SK-N-SH treated with all-trans-retinoic acid at 6 μM for 48 hours (cell line): ENCODE data around the gene TSNAX.

Experiments
- ATAC-seq: fragments of 200-7000 bp; cut with Tn5 transposase; 3 replicates; pipeline ENCODE4 v1.9.1; 2020; ENCODE audit warnings: mild to moderate bottlenecking, moderate library complexity
- ARNTL ChIP-seq: fragments of 450-650 bp; formaldehyde crosslinking; IDR thresholded peaks from 2 replicates; pipeline ENCODE4 v1.5.0; 2020; ENCODE audit warnings: low read depth, mild to moderate bottlenecking, moderate library complexity, borderline replicate concordance
- BACH2 ChIP-seq: fragments of 250-450 bp; sonication (Bioruptor Pico); IDR thresholded peaks from 2 replicates; pipeline ENCODE4 v1.9.0; 2021; ENCODE audit warnings: mild to moderate bottlenecking, borderline replicate concordance
- CREB5 ChIP-seq: fragments of 250-450 bp; sonication (Bioruptor Pico); IDR thresholded peaks from 2 replicates; pipeline ENCODE4 v1.5.1; 2020; ENCODE audit warnings: low read depth, mild to moderate bottlenecking, moderate library complexity
- CSDC2 ChIP-seq: fragments of 250-450 bp; sonication (Bioruptor Pico); IDR thresholded peaks from 2 replicates; pipeline ENCODE4 v1.5.0; 2020; ENCODE audit warnings: mild to moderate bottlenecking, moderate library complexity
- CSRNP3 ChIP-seq: fragments of 250-450 bp; sonication (Bioruptor Pico); IDR thresholded peaks from 2 replicates; pipeline ENCODE4 v1.5.1; 2021; ENCODE audit warnings: mild to moderate bottlenecking, moderate library complexity
- ESRRG ChIP-seq: fragments of 250-450 bp; sonication (Bioruptor Pico); IDR thresholded peaks from 2 replicates; pipeline ENCODE4 v1.6.1; 2021; ENCODE audit warnings: mild to moderate bottlenecking
- GLIS3 ChIP-seq: fragments of 250-450 bp; sonication (Bioruptor Pico); IDR thresholded peaks from 2 replicates; pipeline ENCODE4 v1.5.0; 2020; ENCODE audit warnings: mild to moderate bottlenecking, moderate library complexity
- ISL1 ChIP-seq: fragments of 250-450 bp; sonication (Bioruptor Pico); IDR thresholded peaks from 2 replicates; pipeline ENCODE4 v2.1.2; 2022; ENCODE audit warnings: mild to moderate bottlenecking, moderate library complexity
- OSR1 ChIP-seq: fragments of 250-450 bp; sonication (Bioruptor Pico); IDR thresholded peaks from 2 replicates; pipeline ENCODE4 v1.8.0; 2022; ENCODE audit warnings: moderate library complexity, mild to moderate bottlenecking, inconsistent platforms
- PATZ1 ChIP-seq: fragments of 250-450 bp; sonication (Bioruptor Pico); IDR thresholded peaks from 2 replicates; pipeline ENCODE4 v1.8.0; 2020; ENCODE audit warnings: mild to moderate bottlenecking, moderate library complexity, borderline replicate concordance
- PPARA ChIP-seq: fragments of 250-450 bp; sonication (Bioruptor Pico); IDR thresholded peaks from 2 replicates; pipeline ENCODE4 v1.5.0; 2020; ENCODE audit warnings: mild to moderate bottlenecking, borderline replicate concordance
- RARB ChIP-seq: fragments of 250-450 bp; sonication (Bioruptor Pico); IDR thresholded peaks from 2 replicates; pipeline ENCODE4 v1.8.0; 2021; ENCODE audit warnings: mild to moderate bottlenecking, moderate library complexity
- SNAI2 ChIP-seq: fragments of 250-450 bp; sonication (Bioruptor Pico); IDR thresholded peaks from 2 replicates; pipeline ENCODE4 v1.5.0; 2020; ENCODE audit warnings: mild to moderate bottlenecking, moderate library complexity
- TCF4 ChIP-seq: fragments of 250-450 bp; sonication (Bioruptor Pico); IDR thresholded peaks from 2 replicates; pipeline ENCODE4 v1.8.0; 2021; ENCODE audit warnings: mild to moderate bottlenecking, moderate library complexity, borderline replicate concordance
- TOX ChIP-seq: fragments of 250-450 bp; sonication (Bioruptor Pico); IDR thresholded peaks from 2 replicates; pipeline ENCODE4 v1.8.0; 2021; ENCODE audit warnings: mild to moderate bottlenecking, moderate library complexity, borderline replicate concordance
- ZC3H10 ChIP-seq: fragments of 250-450 bp; sonication (Bioruptor Pico); IDR thresholded peaks from 2 replicates; pipeline ENCODE4 v1.5.1; 2021; ENCODE audit warnings: mild to moderate bottlenecking, moderate library complexity
- ZFP30 ChIP-seq: fragments of 450-650 bp; formaldehyde crosslinking; IDR thresholded peaks from 2 replicates; pipeline ENCODE4 v1.5.0; 2022; ENCODE audit warnings: mild to moderate bottlenecking, moderate library complexity
- ZNF565 ChIP-seq: fragments of 450-650 bp; formaldehyde crosslinking; conservative IDR thresholded peaks from 2 replicates; pipeline ENCODE4 v1.5.0; 2020; ENCODE audit warnings: low read depth, mild to moderate bottlenecking, moderate library complexity
- ZNF70 ChIP-seq: fragments of 450-650 bp; formaldehyde crosslinking; IDR thresholded peaks from 2 replicates; pipeline ENCODE4 v1.5.0; 2020; ENCODE audit warnings: mild to moderate bottlenecking, moderate library complexity
- ZNF8 ChIP-seq: fragments of 450-650 bp; formaldehyde crosslinking; IDR thresholded peaks from 2 replicates; pipeline ENCODE4 v1.5.0; 2020; ENCODE audit warnings: mild to moderate bottlenecking, moderate library complexity
- TF ChIP-seq, protein P1 (sequence below): fragments of 250-450 bp; sonication (Bioruptor Pico); IDR thresholded peaks from 2 replicates; pipeline ENCODE4 v1.5.0; 2020; ENCODE audit warnings: mild to moderate bottlenecking, moderate library complexity

Gene TSNAX

GRCh38 chr1:231604276-231604621 lies 75.8 kb downstream of the TSNAX start:
- no peak for ATAC-seq
- TF ChIP-seq BACH2 (CRISPR knock-in tag) (no peak), PPARA (CRISPR knock-in tag) (no peak)

DNA sequence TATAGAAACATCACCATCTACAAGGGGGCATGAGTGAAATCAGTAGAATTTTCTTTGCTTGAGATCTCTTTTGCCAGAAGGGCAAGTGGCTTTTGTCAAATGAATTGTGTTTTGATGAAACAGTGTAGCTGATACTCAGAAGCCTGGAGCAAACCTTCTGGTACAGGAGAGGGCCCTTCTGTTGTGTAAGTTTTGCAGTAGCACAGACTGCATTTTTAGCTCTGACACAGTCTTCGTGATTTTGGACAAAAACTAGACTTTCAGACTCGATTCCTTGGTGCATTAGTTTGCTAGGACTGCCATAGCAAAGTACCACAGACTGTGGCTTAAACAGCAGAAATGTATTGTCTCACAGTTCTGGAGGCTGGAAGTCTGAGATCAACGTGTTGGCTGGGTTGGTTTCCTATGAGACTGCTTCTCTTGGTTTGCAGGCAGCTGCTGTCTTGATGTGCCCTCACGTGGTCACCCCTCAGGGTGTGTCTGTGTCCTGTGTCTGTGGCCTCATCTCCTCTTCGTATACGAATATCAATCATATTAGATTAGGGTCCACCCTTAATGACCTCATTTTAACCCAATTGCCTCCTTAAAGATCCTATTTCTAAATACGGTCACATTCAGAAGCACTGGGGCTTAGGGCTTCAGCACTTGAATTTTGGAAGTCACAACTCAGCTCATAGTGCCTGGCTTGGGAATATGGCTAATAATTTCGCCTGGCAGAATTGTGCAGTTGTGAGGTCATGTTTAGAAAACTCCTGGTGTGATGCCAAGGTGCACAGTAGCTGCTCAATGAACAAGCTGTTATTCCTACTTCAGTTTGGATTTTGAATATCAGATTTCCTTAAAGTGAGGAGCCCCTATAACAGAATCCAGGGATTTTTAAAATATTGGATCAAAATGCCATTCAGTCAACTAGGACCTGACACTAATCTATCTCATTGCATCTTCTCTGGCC lies 77.0 kb downstream of the TSNAX start:
- no peak for ATAC-seq
- TF ChIP-seq ISL1 (no peak), ZC3H10 (CRISPR knock-in tag) (no peak), ESRRG (CRISPR knock-in tag) (no peak), BACH2 (CRISPR knock-in tag) (no peak), ZNF70 (CRISPR knock-in tag) (no peak), CSDC2 (CRISPR knock-in tag) (no peak), CSRNP3 (CRISPR knock-in tag) (no peak)
- TF ChIP-seq, all 23 proteins: peak for 0

GRCh38 chr1:231606712-231607111 lies 78.2 kb downstream of the TSNAX start:
- peak; percentile 73 for ATAC-seq
- TF ChIP-seq ZNF565 (CRISPR knock-in tag) (no peak), PATZ1 (CRISPR knock-in tag) (no peak), SNAI2 (CRISPR knock-in tag) (no peak), PPARA (CRISPR knock-in tag) (no peak), ESRRG (CRISPR knock-in tag) (no peak), OSR1 (CRISPR knock-in tag) (no peak), BACH2 (CRISPR knock-in tag) (no peak)
- TF ChIP-seq, protein P1, sequence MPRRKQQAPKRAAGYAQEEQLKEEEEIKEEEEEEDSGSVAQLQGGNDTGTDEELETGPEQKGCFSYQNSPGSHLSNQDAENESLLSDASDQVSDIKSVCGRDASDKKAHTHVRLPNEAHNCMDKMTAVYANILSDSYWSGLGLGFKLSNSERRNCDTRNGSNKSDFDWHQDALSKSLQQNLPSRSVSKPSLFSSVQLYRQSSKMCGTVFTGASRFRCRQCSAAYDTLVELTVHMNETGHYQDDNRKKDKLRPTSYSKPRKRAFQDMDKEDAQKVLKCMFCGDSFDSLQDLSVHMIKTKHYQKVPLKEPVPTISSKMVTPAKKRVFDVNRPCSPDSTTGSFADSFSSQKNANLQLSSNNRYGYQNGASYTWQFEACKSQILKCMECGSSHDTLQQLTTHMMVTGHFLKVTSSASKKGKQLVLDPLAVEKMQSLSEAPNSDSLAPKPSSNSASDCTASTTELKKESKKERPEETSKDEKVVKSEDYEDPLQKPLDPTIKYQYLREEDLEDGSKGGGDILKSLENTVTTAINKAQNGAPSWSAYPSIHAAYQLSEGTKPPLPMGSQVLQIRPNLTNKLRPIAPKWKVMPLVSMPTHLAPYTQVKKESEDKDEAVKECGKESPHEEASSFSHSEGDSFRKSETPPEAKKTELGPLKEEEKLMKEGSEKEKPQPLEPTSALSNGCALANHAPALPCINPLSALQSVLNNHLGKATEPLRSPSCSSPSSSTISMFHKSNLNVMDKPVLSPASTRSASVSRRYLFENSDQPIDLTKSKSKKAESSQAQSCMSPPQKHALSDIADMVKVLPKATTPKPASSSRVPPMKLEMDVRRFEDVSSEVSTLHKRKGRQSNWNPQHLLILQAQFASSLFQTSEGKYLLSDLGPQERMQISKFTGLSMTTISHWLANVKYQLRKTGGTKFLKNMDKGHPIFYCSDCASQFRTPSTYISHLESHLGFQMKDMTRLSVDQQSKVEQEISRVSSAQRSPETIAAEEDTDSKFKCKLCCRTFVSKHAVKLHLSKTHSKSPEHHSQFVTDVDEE: no peak
- TF ChIP-seq, all 23 proteins: peak for 0

DNA sequence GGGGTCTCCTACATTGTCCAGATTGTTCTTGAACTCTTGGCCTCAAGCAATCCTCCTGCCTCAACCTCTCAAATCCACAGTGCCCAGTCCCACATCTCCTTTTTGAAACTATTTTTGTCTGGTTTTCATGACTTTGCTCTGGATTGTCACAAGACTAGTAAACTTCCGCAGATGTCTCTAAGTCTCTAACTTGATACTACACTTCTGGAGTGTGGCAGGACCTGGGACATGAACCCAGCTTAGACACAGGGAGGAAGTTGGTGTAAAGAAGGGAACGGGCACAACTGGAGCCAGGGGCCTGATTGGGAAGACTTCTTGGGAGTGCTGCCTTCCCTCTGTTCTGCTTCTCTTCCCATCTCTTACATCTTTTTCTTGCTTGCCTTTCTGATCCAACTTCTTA lies 81.9 kb downstream of the TSNAX start:
- no peak for ATAC-seq
- TF ChIP-seq CREB5: no peak

GRCh38 chr1:231611111-231611510 lies 82.6 kb downstream of the TSNAX start:
- ATAC-seq: no peak
- no peak for TF ChIP-seq BACH2 (CRISPR knock-in tag)
- TF ChIP-seq TCF4 (CRISPR knock-in tag): no peak
- TF ChIP-seq GLIS3 (CRISPR knock-in tag): no peak
- no peak for TF ChIP-seq CSRNP3 (CRISPR knock-in tag)
- TF ChIP-seq TOX (CRISPR knock-in tag): no peak
- no peak for TF ChIP-seq ESRRG (CRISPR knock-in tag)
- no peak for TF ChIP-seq OSR1 (CRISPR knock-in tag)
- TF ChIP-seq ISL1: no peak
- TF ChIP-seq ZFP30 (CRISPR knock-in tag): no peak
- TF ChIP-seq ZNF8 (CRISPR knock-in tag): no peak
- TF ChIP-seq CSDC2 (CRISPR knock-in tag): no peak
- TF ChIP-seq ARNTL (CRISPR knock-in tag): no peak
- TF ChIP-seq RARB (CRISPR knock-in tag): no peak
- TF ChIP-seq PPARA (CRISPR knock-in tag): no peak
- TF ChIP-seq CREB5: no peak
